ENCODE measurements around the gene COL4A2.

The COL4A2 gene

GRCh38 chr13:110403315-110403714, 96.2 kb downstream of the COL4A2 start:
- H3K79me2 ChIP-seq (ENCODE audit: insufficient read depth, low read length): no peaks in the 10 kb centered on the region
- TF ChIP-seq CTCF (IDR thresholded peaks at IDR 0.05; ENCODE audit: low read length) (no peak), EZH2 (IDR thresholded peaks at IDR 0.05; ENCODE audit: borderline replicate concordance, low read length) (no peak)
- no peak overlapping the region for H3K4me3 ChIP-seq (ENCODE audit: low read depth, low read length, poor library complexity, severe bottlenecking)

DNA sequence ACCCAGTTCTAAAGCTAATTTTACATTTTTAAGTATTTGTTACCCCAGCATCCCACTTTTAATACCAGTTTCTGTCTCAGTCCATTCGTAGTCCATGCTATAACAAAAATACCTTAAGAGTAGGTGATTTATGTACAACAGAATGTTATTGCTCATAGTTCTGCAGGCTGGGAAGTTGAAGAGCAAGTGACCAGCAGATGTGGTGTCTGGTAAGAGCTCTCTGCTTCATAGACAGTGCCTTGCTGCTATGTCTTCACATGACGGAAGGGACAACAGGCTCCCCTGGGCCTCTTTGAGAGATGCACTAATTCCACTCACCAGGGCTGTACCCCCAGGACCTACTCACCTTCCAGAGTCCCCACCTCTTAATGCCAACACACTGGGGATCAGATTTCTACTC, 96.6 kb downstream of the COL4A2 start:
- H3K9me3 ChIP-seq (ENCODE audit: low read length): no peaks in the 10 kb centered on the region
- H3F3A ChIP-seq (ENCODE audit: insufficient read depth, low read length): no peaks in the 10 kb centered on the region
- H3K4me2 ChIP-seq (ENCODE audit: low read length): no peak overlapping the region
- H3K9me2 ChIP-seq (ENCODE audit: low read depth, low read length): no peaks in the 10 kb centered on the region
- no peak overlapping the region for H3K9ac ChIP-seq (ENCODE audit: low read length)
- no peaks in the 10 kb centered on the region for H3K36me3 ChIP-seq (ENCODE audit: insufficient read depth, low read length)
- H3K4me1 ChIP-seq (ENCODE audit: insufficient read depth, low read length, severe bottlenecking): no peaks in the 10 kb centered on the region
- H3K27ac ChIP-seq (ENCODE audit: low read depth, low read length, poor library complexity, severe bottlenecking): no peak overlapping the region
- no peak overlapping the region for H2AFZ ChIP-seq (ENCODE audit: low read length)
- TF ChIP-seq CTCF (IDR thresholded peaks at IDR 0.05; ENCODE audit: low read length) (no peak), EZH2 (IDR thresholded peaks at IDR 0.05; ENCODE audit: borderline replicate concordance, low read length) (no peak)
- no peak overlapping the region for H3K4me3 ChIP-seq (ENCODE audit: low read depth, low read length, poor library complexity, severe bottlenecking)
- no peaks in the 10 kb centered on the region for H3K79me2 ChIP-seq (ENCODE audit: insufficient read depth, low read length)
- no peaks in the 10 kb centered on the region; the same call in 1 of the 2 replicates for H3K27me3 ChIP-seq (ENCODE audit: insufficient read depth, low read length)
- no peaks in the 10 kb centered on the region for H4K20me1 ChIP-seq (ENCODE audit: insufficient read depth, low read length)

More at GRCh38 chr13:110403315-110403714, 96.2 kb downstream of the COL4A2 start:
- no peaks in the 10 kb centered on the region for H3K4me1 ChIP-seq (ENCODE audit: insufficient read depth, low read length, severe bottlenecking)
- no peak overlapping the region for H3K4me2 ChIP-seq (ENCODE audit: low read length)
- no peaks in the 10 kb centered on the region for H4K20me1 ChIP-seq (ENCODE audit: insufficient read depth, low read length)
- H3K9ac ChIP-seq (ENCODE audit: low read length): no peak overlapping the region
- no peak overlapping the region for H3K27ac ChIP-seq (ENCODE audit: low read depth, low read length, poor library complexity, severe bottlenecking)
- H3K36me3 ChIP-seq (ENCODE audit: insufficient read depth, low read length): no peaks in the 10 kb centered on the region
- H2AFZ ChIP-seq (ENCODE audit: low read length): no peak overlapping the region
- no peaks in the 10 kb centered on the region; the same call in 1 of the 2 replicates for H3K27me3 ChIP-seq (ENCODE audit: insufficient read depth, low read length)
- no peaks in the 10 kb centered on the region for H3K9me2 ChIP-seq (ENCODE audit: low read depth, low read length)
- H3K9me3 ChIP-seq (ENCODE audit: low read length): no peaks in the 10 kb centered on the region
- no peaks in the 10 kb centered on the region for H3F3A ChIP-seq (ENCODE audit: insufficient read depth, low read length)

- no peaks in the 10 kb centered on the region; the same call in 1 of the 2 replicates for H3K27me3 ChIP-seq (ENCODE audit: insufficient read depth, low read length)
- no peaks in the 10 kb centered on the region for H4K20me1 ChIP-seq (ENCODE audit: insufficient read depth, low read length)
- H2AFZ ChIP-seq (ENCODE audit: low read length): no peak overlapping the region
- H3K4me1 ChIP-seq (ENCODE audit: insufficient read depth, low read length, severe bottlenecking): no peaks in the 10 kb centered on the region
- H3F3A ChIP-seq (ENCODE audit: insufficient read depth, low read length): no peaks in the 10 kb centered on the region
- H3K9ac ChIP-seq (ENCODE audit: low read length): no peak overlapping the region
- no peak for TF ChIP-seq CTCF (IDR thresholded peaks at IDR 0.05; ENCODE audit: low read length)
- no peak for TF ChIP-seq EZH2 (IDR thresholded peaks at IDR 0.05; ENCODE audit: borderline replicate concordance, low read length)
- H3K9me2 ChIP-seq (ENCODE audit: low read depth, low read length): no peaks in the 10 kb centered on the region
- H3K9me3 ChIP-seq (ENCODE audit: low read length): no peaks in the 10 kb centered on the region
- H3K4me3 ChIP-seq (ENCODE audit: low read depth, low read length, poor library complexity, severe bottlenecking): no peak overlapping the region
- no peak overlapping the region for H3K27ac ChIP-seq (ENCODE audit: low read depth, low read length, poor library complexity, severe bottlenecking)
- H3K36me3 ChIP-seq (ENCODE audit: insufficient read depth, low read length): no peaks in the 10 kb centered on the region
- H3K4me2 ChIP-seq (ENCODE audit: low read length): no peak overlapping the region
- H3K79me2 ChIP-seq (ENCODE audit: insufficient read depth, low read length): no peaks in the 10 kb centered on the region
Observed at GRCh38 chr13:110404321-110404720, 97.2 kb downstream of the COL4A2 start.
